ENCODE data around the gene SEMA6B.

SEMA6B gene

GRCh38 chr19:4505570-4506448 lies 53.7 kb downstream of the SEMA6B start:
- no peak for DNase-seq

DNA sequence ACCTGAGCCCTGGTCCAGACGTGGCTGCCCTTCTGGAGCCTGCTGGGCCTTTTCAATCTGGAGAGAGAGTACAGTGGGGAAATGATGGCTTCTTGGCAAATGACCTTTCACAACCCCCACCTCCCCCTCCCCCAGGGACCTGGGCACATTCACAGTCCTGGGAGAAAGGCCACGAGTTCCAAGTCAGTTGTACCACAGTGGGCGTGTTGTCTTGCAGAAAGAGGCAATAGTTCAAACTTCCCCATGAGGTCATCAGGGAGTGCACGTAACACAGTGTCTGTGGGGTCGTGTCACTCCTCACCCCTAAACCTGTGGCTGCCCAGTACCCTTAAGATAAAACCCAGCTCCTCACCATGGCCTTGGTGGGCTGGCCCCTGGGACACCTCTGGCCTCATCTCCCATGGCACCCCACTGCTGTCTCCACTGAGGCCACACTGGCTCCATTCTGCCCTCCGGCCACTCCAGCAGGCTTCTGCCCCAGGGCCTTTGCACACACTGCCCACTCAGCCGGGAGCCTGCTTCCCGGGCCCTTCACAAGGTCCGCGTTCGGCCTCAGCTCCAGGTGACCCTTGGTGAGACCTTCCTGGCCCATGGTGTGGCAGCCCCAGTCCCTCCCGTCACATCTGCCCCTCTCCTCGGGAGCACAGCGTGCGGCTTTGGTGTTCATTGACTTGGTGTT lies 54.5 kb downstream of the SEMA6B start:
- DNase-seq: no peak

DNA sequence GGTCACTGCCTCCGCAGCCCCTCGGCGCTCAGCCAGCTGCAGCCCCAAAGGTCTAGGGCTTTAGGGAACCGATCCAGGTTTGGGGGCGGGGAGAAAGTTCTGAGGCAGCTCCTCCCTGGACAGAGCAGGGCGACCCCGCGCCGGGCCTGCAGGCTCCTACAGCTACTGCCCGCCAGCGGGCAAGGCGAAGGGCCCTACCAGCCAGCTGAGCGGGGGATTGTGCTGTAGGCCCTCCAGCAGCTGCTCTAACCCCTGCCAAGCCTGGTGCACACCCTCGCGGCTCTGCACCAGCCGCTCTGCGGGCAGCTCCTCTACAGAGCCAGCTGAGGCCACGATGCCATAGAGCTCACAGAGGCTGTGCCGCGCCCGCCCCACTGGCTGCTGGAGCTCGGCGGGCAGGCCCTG lies 55.2 kb downstream of the SEMA6B start:
- no peak for DNase-seq

DNA sequence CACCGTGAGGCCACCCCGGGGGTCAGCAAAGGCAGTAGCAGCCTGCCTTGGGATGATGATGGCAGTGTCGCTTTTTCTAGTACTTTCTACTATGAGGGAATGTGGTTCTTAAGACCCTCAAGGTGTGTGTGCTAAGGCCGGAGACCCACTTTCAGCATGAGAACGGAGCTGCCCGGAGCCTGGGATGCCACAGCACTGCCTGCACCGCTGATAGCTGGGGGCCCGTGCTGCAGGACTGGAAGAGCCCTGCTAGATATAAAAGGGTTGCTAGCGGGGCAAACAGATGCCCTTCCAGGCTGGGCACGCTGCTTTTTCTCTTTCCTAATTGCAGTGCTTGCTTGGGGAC lies 55.7 kb downstream of the SEMA6B start:
- DNase-seq: no peak

DNA sequence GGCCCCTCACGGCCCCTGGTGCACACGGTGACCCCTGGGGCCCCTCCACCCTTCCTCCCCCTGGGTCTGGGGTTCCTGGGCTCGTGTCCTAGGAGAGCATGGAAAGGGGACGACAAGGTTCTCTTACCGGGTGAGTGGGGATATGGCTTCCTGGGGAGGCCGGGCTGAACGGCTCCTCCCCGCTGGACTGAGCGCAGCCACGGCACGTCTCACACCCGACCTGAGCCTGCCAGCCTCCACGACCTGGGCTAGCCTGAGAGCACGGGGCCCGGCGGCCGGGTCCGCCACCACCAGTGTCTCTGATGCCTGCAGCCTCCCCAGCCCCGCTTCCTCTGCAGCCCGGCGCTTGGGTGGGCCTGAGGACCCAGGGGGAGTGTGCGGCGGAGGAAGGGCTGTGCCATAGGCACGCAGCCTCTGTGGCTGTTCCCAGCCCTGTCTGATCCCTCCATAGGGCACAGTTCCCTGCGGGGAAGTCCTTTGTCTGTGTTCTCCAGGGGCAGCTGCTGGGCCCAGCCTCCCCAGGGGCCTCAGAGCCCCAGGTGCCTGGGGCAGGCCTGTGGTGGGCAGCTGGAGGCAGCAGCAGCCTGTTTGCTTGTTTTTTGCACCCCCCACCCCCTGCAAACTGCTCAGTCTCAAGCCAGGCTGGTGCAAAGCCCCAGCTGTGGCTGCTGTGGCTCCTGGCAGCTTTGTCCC lies 56.2 kb downstream of the SEMA6B start:
- no peak for DNase-seq

- DNase-seq: no peak
Observed at GRCh38 chr19:4502282-4503131, 57.0 kb downstream of the SEMA6B start.

GRCh38 chr19:4501691-4502090 lies 57.8 kb downstream of the SEMA6B start:
- DNase-seq: no peak

DNA sequence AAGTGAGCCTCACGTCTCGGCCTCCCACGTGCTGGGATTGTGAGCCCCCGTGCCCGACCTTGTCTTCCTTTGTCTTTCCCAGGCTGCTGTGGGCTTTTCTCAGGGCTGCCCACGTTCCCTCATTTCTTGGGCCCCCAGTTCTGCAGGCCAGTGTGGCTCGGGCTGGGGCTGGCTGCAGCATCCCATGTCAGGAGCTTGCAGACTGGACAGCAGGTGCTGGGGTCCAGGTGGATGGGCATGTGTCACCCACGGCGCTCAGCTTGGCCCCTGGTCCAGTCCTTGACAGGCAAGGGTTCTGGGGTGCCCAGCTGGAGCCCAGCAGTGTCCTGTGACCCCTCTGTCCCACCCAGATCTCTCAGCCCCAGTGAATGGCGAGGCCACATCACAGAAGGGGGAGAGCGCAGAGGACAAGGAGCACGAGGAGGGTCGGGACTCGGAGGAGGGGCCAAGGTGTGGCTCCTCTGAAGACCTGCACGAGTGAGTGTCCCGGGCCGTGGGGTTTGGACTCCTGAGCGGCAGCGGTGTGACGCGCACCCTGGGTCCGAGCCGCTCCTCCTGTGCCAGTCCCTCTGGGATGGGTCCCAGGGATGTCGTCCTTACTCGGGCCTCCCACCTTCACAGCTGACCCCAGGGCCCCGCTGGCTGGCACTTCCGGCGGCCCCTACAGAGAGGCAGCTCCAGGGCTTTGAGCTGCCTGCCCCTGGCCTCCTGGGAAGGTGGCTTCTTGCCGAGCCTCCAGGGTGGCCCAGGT lies 58.5 kb downstream of the SEMA6B start:
- DNase-seq: no peak

GRCh38 chr19:4499855-4500254 lies 59.6 kb downstream of the SEMA6B start:
- DNase-seq: no peak

- no peak for DNase-seq
Observed at GRCh38 chr19:4499318-4499717, 60.2 kb downstream of the SEMA6B start.

DNA sequence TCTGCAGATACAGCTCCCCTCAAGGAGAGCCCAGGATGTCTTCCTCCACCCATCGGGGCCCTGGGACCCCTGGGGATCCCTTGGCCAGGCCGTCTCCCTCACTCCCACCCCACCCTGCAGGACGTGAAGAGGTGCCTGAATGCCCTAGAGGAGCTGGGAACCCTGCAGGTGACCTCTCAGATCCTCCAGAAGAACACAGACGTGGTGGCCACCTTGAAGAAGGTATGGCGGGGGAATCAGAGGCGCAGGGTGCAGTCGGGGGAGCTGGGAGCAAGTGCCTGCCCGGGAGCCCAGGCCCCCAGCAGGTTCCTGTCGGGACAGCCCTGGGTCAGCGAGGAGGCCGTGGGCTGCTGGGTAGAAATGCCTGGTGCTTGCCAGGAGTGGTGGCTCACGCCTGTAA lies 60.8 kb downstream of the SEMA6B start:
- DNase-seq: no peak

DNA sequence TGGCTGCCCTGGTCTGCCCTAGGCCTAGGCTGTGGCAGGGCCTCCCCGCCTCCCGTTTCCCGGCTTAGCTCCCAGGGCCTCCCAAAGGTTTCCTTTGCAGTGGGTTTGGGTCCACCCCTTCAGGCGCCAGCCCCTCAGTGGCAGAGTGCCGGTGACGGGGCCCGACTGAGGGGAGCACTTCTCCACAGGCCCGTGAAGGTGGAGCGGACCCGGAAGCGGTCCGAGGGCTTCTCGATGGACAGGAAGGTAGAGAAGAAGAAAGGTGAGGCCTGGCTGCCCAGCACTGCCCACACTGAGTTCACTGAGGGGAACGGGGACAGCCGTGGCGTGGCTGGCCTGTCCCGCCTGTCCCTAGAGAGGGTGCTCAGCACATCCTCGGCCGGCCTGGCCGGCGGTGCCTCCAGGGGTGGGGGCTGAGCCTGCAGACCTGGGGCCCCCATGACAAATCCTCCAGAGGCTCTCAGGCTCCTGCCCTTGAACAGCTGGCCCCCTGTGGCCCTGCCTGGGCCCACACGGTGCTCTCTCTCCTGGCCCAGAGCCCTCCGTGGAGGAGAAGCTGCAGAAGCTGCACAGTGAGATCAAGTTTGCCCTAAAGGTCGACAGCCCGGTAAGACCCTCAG lies 61.6 kb downstream of the SEMA6B start:
- no peak for DNase-seq

GRCh38 chr19:4496304-4496703 lies 63.2 kb downstream of the SEMA6B start:
- no peak for DNase-seq

- DNase-seq: no peak
Observed at GRCh38 chr19:4495471-4495870, 64.0 kb downstream of the SEMA6B start.

DNA sequence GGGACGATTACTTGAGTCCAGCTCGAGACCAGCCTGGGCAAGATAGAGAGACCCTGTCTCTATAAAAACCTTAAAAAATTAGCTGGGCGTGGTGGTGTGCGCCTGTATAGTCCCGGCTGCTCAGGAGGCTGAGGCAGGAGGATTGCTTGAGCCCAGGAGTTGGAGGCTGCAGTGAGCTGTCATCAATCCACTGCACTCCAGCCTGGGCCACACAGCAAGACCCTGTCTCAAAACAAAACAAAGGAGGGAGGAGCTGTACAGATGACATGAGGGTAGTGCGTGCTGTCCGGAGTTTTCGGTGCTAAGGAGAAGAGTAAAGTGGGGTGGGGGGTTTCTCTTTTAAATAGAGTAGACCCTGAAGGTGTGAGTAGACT lies 64.8 kb downstream of the SEMA6B start:
- no peak for DNase-seq

DNA sequence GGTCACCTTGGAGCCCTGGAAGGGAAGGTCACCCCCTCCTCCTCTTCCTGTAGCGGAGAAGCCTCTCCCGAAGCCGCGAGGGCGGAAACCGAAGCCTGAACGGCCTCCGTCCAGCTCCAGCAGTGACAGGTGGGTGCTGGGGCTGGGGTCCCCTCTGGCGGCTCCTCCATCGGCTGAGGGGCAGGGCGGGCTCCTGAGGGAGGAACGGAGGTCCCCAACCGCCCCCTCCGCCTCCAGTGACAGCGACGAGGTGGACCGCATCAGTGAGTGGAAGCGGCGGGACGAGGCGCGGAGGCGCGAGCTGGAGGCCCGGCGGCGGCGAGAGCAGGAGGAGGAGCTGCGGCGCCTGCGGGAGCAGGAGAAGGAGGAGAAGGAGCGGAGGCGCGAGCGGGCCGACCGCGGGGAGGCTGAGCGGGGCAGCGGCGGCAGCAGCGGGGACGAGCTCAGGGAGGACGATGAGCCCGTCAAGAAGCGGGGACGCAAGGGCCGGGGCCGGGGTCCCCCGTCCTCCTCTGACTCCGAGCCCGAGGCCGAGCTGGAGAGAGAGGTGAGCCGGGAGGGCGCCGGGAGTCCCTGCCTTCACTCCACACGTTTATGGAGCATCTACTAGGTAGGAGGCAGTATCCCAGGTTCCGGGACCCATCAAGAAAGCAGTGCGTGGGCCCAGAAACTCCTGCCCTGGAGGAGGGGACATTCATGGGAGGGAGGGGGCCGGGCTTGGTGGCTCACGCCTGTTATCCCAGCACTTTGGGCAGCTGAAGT lies 65.4 kb downstream of the SEMA6B start:
- DNase-seq: no peak

DNA sequence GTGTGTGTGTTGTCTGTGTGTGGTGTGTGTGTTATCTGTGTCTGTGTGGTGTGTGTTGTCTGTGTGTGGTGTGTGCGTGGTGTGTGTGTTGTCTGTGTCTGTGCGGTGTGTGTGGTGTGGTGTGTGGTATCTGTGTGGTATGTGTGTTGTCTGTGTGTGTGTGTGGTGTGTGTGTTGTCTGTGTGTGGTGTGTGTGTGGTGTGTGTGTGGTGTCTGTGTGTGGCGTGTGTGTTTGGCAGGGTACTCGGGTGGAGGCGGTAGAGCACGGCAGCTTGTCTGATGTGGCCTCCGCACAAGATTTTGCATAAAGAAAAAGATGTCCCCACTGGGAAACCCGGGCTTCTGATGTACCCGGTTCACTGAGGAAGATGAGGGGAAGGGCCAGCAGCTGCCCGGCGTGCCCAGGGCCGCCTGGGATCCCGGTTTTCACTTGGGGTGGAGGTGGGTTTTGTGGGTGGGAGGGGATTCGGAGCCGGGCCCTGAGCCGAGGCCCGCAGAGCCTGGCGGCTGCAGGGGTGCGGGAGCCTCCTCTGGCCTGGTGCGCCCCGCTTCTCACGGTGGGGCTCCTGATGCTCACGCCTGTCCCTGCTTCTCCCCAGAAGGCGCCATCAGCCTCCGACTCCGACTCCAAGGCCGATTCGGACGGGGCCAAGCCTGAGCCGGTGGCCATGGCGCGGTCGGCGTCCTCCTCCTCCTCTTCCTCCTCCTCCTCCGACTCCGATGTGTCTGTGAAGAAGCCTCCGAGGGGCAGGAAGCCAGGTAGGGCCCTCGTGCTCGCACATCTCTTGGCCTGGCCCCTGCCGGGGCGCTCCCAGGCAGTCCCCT lies 66.2 kb downstream of the SEMA6B start:
- DNase-seq: no peak

All from activated CD4-positive, alpha-beta T cell treated with anti-CD3 and anti-CD28 coated beads for 48 hours (primary cell).